IMR-90 (cell line): ENCODE data around the gene SYNGR1. TPM values are rescaled to one million over a fixed set of nuclear protein-coding genes. Genes with fewer than 3 reads are reported as not detected.

Experiments used
- ATAC-seq: fragments of 200-7000 bp; cut with Tn5 transposase; 2 replicates; pipeline ENCODE4 v1.9.1; 2020; ENCODE audit warnings: low read depth, mild to moderate bottlenecking, moderate library complexity
- BruUV-seq: library from RNA; stranded (reverse); fragments of 400-500 nt; replicated peaks from 2 replicates; lab custom pipeline; 2021; lab: Mats Ljungman, UMichigan
- CTCF ChIA-PET: fragments of 300-600 bp; formaldehyde crosslinking; extraction: SDS; loops from one replicate; lab custom pipeline; 2021; ENCODE audit warnings: antibody characterized with exemption; lab: Yijun Ruan, JAX
- POLR2A ChIA-PET: fragments of 300-600 bp; sonication (Branson Sonifier 250); formaldehyde crosslinking; loops from one replicate; lab custom pipeline; 2022; ENCODE audit warnings: antibody characterized with exemption; ENCODE audit not compliant: unreplicated experiment; lab: Charles Lee
- DNase-seq: peaks from one replicate; pipeline ENCODE4 v3.0.0; 2013
- H2AFZ ChIP-seq: replicated peaks from 2 replicates; pipeline ENCODE3; 2013; ENCODE audit warnings: low read length, mild to moderate bottlenecking; ENCODE audit not compliant: poor library complexity
- H2AK5ac ChIP-seq: 2 replicates; pipeline ENCODE4 v1.6.1; 2013; ENCODE audit warnings: low read depth, low read length, inconsistent platforms
- H2AK9ac ChIP-seq: replicated peaks from 2 replicates; pipeline ENCODE3; 2013; ENCODE audit warnings: mild to moderate bottlenecking, low read depth, low read length, moderate library complexity; ENCODE audit not compliant: poor library complexity
- H2BK120ac ChIP-seq: 2 replicates; pipeline ENCODE4 v1.6.1; 2013; ENCODE audit warnings: low read depth, low read length, inconsistent platforms
- H2BK15ac ChIP-seq: 3 replicates; pipeline ENCODE4 v1.6.1; 2013; ENCODE audit warnings: low read depth, low read length, inconsistent platforms
- H2BK20ac ChIP-seq: 2 replicates; pipeline ENCODE4 v1.6.1; 2013; ENCODE audit warnings: low read depth, mild to moderate bottlenecking, inconsistent platforms, low read length, moderate library complexity
- H2BK5ac ChIP-seq: 2 replicates; pipeline ENCODE4 v1.6.1; 2013; ENCODE audit warnings: mild to moderate bottlenecking, low read depth, low read length, inconsistent platforms; ENCODE audit not compliant: poor library complexity, severe bottlenecking
- H3K14ac ChIP-seq: replicated peaks from 2 replicates; pipeline ENCODE4 v1.6.1; 2013; ENCODE audit warnings: low read depth, low read length, inconsistent platforms
- H3K18ac ChIP-seq: 2 replicates; pipeline ENCODE4 v1.6.1; 2013; ENCODE audit warnings: low read depth, low read length, control low read depth
- H3K23ac ChIP-seq: 2 replicates; pipeline ENCODE4 v1.6.1; 2013; ENCODE audit warnings: low read depth, low read length, inconsistent platforms
- H3K27ac ChIP-seq: 2 replicates; pipeline ENCODE4 v1.5.1; 2013; ENCODE audit warnings: mild to moderate bottlenecking, control low read depth, low read length; ENCODE audit not compliant: insufficient read depth
- H3K27me3 ChIP-seq: 2 replicates; pipeline ENCODE4 v1.6.1; 2013; ENCODE audit warnings: low read length; ENCODE audit not compliant: control insufficient read depth, insufficient read depth
- H3K36me3 ChIP-seq: 2 replicates; pipeline ENCODE4 v1.6.1; 2013; ENCODE audit warnings: low read length, mixed read lengths; ENCODE audit not compliant: control insufficient read depth, insufficient read depth
- H3K4ac ChIP-seq: 2 replicates; pipeline ENCODE4 v1.6.1; 2013; ENCODE audit warnings: low read depth, low read length, inconsistent platforms
- H3K4me1 ChIP-seq: 2 replicates; pipeline ENCODE4 v1.6.1; 2013; ENCODE audit warnings: low read length, mixed read lengths; ENCODE audit not compliant: control insufficient read depth, insufficient read depth
- H3K4me2 ChIP-seq: 2 replicates; pipeline ENCODE4 v1.6.1; 2013; ENCODE audit warnings: low read depth, mild to moderate bottlenecking, control low read depth, low read length, moderate library complexity
- H3K4me3 ChIP-seq: 2 replicates; pipeline ENCODE4 v1.5.1; 2013; ENCODE audit warnings: low read depth, mild to moderate bottlenecking, control low read depth, low read length, moderate library complexity; ENCODE audit not compliant: insufficient read depth
- H3K56ac ChIP-seq: 2 replicates; pipeline ENCODE4 v1.6.1; 2013; ENCODE audit warnings: low read length, inconsistent platforms; ENCODE audit not compliant: insufficient read depth; ENCODE audit errors: extremely low read depth
- H3K79me1 ChIP-seq, 2 experiments: 2 replicates each; pipeline ENCODE4 v1.6.1; 2013; ENCODE audit warnings: low read length in 2 of 2, inconsistent platforms in 1 of 2, low read depth in 1 of 2
- H3K9ac ChIP-seq: 2 replicates; pipeline ENCODE4 v1.6.1; 2013; ENCODE audit warnings: low read depth, low read length, control low read depth
- H3K9me1 ChIP-seq: 2 replicates; pipeline ENCODE4 v1.6.1; 2013; ENCODE audit warnings: low read length, inconsistent platforms; ENCODE audit not compliant: insufficient read depth
- H3K9me3 ChIP-seq: 2 replicates; pipeline ENCODE4 v1.6.1; 2013; ENCODE audit warnings: low read length; ENCODE audit not compliant: control insufficient read depth, insufficient read depth
- H4K20me1 ChIP-seq: 2 replicates; pipeline ENCODE4 v1.6.1; 2013; ENCODE audit warnings: low read length, inconsistent platforms; ENCODE audit not compliant: insufficient read depth
- H4K5ac ChIP-seq: 2 replicates; pipeline ENCODE4 v1.6.1; 2013; ENCODE audit warnings: mild to moderate bottlenecking, low read depth, low read length, control low read depth
- H4K8ac ChIP-seq, 2 experiments: 2 replicates each; pipeline ENCODE4 v1.6.1; 2013; ENCODE audit warnings: low read depth in 2 of 2, low read length in 2 of 2, control low read depth in 1 of 2, inconsistent platforms in 1 of 2
- H4K91ac ChIP-seq: 2 replicates; pipeline ENCODE4 v1.6.1; 2013; ENCODE audit warnings: low read depth, low read length, inconsistent platforms; ENCODE audit not compliant: insufficient read depth
- MAZ ChIP-seq: IDR thresholded peaks from 2 replicates; pipeline ENCODE4 v1.6.1; 2012; ENCODE audit warnings: low read depth, mild to moderate bottlenecking, low read length, improper control_type of control experiment, moderate library complexity, borderline replicate concordance
- POLR2A ChIP-seq: IDR thresholded peaks from 2 replicates; pipeline ENCODE4 v1.6.1; 2012; ENCODE audit warnings: mild to moderate bottlenecking, low read depth, low read length
- WGBS, 2 experiments: methylation state at CpG; one replicate each; pipeline versions ENCODE4 v1.1.5 to v1.1.7; 2013; ENCODE audit warnings: missing lambda C conversion rate in 2 of 2; ENCODE audit not compliant: insufficient read length in 1 of 2; ENCODE audit errors: extremely low coverage in 2 of 2; 5-methylcytosine and 5-hydroxymethylcytosine counted together
- dilution Hi-C: fragments of 300-500 bp; cut with HindIII; formaldehyde crosslinking; loops from one replicate; pipeline ENCODE4 v1.14.3; 2018; ENCODE audit warnings: low sequenced_read_pairs; ENCODE audit not compliant: unreplicated experiment
- in situ Hi-C: fragments of 300-500 bp; cut with MboI; formaldehyde crosslinking; loops from 3 replicates; pipeline ENCODE4 v1.14.3; 2019; ENCODE audit warnings: low sequenced_read_pairs, inconsistent platforms, mixed read lengths
- intact Hi-C: fragments of 100-400 bp; cut with micrococcal nuclease; formaldehyde crosslinking; loops from 2 replicates; pipeline ENCODE4 v1.10.0; 2022
- polyA plus RNA-seq, 3 experiments: library from polyadenylated mRNA; depleted of rRNA; stranded (reverse); fragments of >200 nt; gene quantifications; 2 replicates each; pipeline ENCODE4 v1.2.3, GENCODE V29; 2012; ENCODE audit warnings: low replicate concordance in 1 of 3
- total RNA-seq: library from RNA; depleted of rRNA; stranded (reverse); fragments of >200 nt; gene quantifications from 2 replicates; pipeline ENCODE4 v1.2.3, GENCODE V29; 2012

Gene SYNGR1
- total and polyA plus RNA-seq, 2 of the 4 experiments (the other 2 are of a cell fraction), result 6.3 to 81.5 TPM

DNA sequence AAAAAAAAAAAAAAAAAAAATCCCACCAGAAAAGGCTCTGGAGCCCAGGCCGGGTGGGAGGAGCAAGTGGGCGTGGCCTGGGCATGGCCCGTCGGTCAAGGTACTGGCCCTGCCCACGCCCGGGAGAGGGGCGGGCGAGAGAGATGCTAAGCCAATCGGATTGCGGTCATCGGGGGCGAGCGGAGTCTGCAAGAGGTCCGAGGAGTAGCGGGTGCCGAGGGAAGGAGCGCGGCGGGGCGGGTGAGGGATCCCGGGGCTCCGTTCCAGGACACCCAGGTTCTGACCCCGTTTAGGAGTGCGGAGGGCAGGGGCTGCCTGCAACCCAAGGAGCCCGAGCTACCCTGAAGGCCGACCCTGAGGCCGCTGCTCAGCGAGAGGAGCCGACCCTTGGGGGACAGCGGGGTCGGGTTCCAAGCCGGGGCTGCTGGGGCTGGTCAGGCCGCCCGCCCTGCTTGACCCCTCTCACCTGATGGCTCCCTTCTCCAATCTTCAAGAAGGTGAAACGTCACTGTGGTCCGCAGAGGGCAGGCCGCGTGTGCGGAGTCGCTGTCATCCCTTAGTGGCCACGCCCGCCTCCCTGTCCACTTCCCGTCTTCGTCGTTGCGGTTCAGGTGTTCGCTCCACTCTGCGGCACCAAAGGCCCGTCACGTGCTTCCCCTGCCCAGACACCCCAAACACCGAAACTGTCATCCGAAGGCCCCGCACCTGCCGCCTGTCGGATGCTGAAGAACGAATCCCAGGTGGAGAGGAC is 38.6 kb downstream of the SYNGR1 start:
- H2BK120ac ChIP-seq, result no peak overlapping the region
- H4K8ac ChIP-seq, result peak overlapping the region in 1 of 2 experiments; percentile 30; a peak in 1 of 4 replicates
- no peaks in the 10 kb centered on the region for H3K9me3 ChIP-seq
- no peak overlapping the region for H4K91ac ChIP-seq
- no peaks in the 10 kb centered on the region for H3K27me3 ChIP-seq
- no TSS peak for BruUV-seq
- no peak overlapping the region for H3K4ac ChIP-seq
- no peak overlapping the region for H4K5ac ChIP-seq
- no peak overlapping the region for H2AK5ac ChIP-seq
- dilution Hi-C loops, result no loop called here
- no peak overlapping the region for H3K18ac ChIP-seq
- peak overlapping the region; percentile 47; the same call in 1 of the 2 replicates for H3K9ac ChIP-seq
- H3K27ac ChIP-seq, result no peak overlapping the region
- no peaks in the 10 kb centered on the region for H4K20me1 ChIP-seq
- no peaks in the 10 kb centered on the region for H3K79me1 ChIP-seq
- DNase-seq (peak; percentile 78), ATAC-seq (peak; percentile 99)
- H3K36me3 ChIP-seq, result no peaks in the 10 kb centered on the region
- H3K14ac ChIP-seq, result no peak overlapping the region
- H2BK15ac ChIP-seq, result no peak overlapping the region
- in situ Hi-C loops, result no loop called here
- H2BK20ac ChIP-seq, result no peak overlapping the region
- H2BK5ac ChIP-seq, result no peak overlapping the region
- WGBS, 2 experiments, result 3% methylated on average over 37 of the region's 56 CpGs; no CpG with 5 or more reads in 1 of the 2 experiments
- H3K9me1 ChIP-seq, result peaks cover 3% of the 10 kb centered on the region
- POLR2A ChIA-PET, result interaction anchor here (0.7 kb wide), 1 partner anchor 55 kb away, joined by 17 read pairs; no protein-coding TSS in a partner anchor
- H3K4me1 ChIP-seq, result peaks cover 11% of the 10 kb centered on the region
- intact Hi-C loops, result no loop called here
- peak; percentile 55; the same call in 1 of the 2 replicates for TF ChIP-seq MAZ
- TF ChIP-seq POLR2A, result no peak
- H2AK9ac ChIP-seq, result peak overlapping the region; percentile 57
- CTCF ChIA-PET, result no interaction called here
- H3K4me3 ChIP-seq, result peak overlapping the region; percentile 40
- H3K23ac ChIP-seq, result no peak overlapping the region
- H3K4me2 ChIP-seq, result peak overlapping the region; percentile 87
- peak overlapping the region; percentile 99 for H2AFZ ChIP-seq
- no peak overlapping the region for H3K56ac ChIP-seq
